ENCODE data around the gene OSBPL5. TPM values are rescaled to one million over a fixed set of nuclear protein-coding genes. Genes with fewer than 3 reads are reported as not detected.

The OSBPL5 gene
- total RNA-seq, 1 experiment from 2014 or later, result 16.1 TPM

DNA sequence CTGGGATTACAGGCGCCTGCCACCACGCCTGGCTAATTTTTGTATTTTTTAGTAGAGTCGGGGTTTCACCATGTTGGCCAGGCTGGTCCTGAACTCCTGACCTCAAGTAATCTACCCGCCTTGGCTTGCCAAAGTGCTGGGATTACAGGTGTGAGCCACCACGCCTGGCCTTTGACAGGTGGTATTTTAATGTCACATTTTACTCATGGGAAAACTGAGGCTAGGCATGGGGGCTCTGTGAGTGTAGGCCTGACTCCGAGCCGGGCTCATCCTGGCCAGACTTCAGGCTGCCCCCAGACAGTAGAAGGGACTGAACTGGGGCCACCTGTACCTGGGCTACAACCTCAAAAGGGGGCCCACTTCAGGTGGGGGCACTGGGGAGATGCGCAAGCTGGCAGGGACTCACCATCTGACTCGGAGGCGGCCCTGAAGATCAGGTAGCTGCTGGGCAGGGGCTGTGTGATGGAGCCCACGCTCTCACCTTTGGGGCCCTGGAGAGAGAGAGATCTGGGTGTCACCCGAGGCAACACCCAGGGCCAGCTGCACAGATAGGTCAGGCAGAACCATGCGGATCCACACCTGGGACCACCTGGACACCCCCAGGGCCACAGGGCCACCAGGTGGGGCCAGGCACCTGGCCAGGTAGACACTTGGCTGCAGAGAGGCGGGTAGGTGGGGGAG lies 45.8 kb downstream of the OSBPL5 start:
- Histone ChIP-seq H4K8ac (replicated peaks; ENCODE audit: insufficient read length, low read depth, low read length) (no peak overlapping the region), H3K27ac (ENCODE audit: insufficient read length, low read depth, low read length) (no peak overlapping the region), H3T11ph (ENCODE audit: low read length) (no peak overlapping the region), H2BK5ac (ENCODE audit: insufficient read length, low read length) (no peak overlapping the region), H3K23ac (ENCODE audit: insufficient read length, low read depth, low read length) (no peak overlapping the region), H3K18ac (ENCODE audit: insufficient read length, low read depth, low read length) (no peak overlapping the region), H4K5ac (ENCODE audit: insufficient read length, low read depth, low read length) (no peak overlapping the region), H2BK12ac (ENCODE audit: insufficient read length, low read depth, low read length) (no peak overlapping the region), H3K4me1 (ENCODE audit: insufficient read depth, low read length) (no peaks in the 10 kb centered on the region), H3K4ac (ENCODE audit: low read depth, low read length) (no peak overlapping the region), H4K91ac (ENCODE audit: insufficient read length, low read depth, low read length) (no peak overlapping the region), H2BK120ac (ENCODE audit: low read depth, low read length, poor library complexity, severe bottlenecking) (no peak overlapping the region), H3K14ac (ENCODE audit: insufficient read depth, low read length) (no peak overlapping the region), H3K56ac (ENCODE audit: insufficient read length, low read depth, low read length) (no peak overlapping the region), H3K79me1 (ENCODE audit: insufficient read depth, low read depth, low read length, poor library complexity, severe bottlenecking) (no peaks in the 10 kb centered on the region), H2AFZ (ENCODE audit: low read length) (no peak overlapping the region), H3K79me2 (ENCODE audit: insufficient read depth, low read length) (no peaks in the 10 kb centered on the region), H2BK15ac (ENCODE audit: low read depth, low read length) (no peak overlapping the region), H3K4me2 (ENCODE audit: insufficient read depth, insufficient read length, low read length) (no peak overlapping the region), H3K27me3 (ENCODE audit: insufficient read depth, low read length) (no peaks in the 10 kb centered on the region), H3K23me2 (ENCODE audit: insufficient read length, low read depth, low read length, poor library complexity, severe bottlenecking) (no peaks in the 10 kb centered on the region), H3K9me3 (ENCODE audit: control insufficient read depth, low read depth, low read length) (peaks cover 5% of the 10 kb centered on the region), H2BK20ac (ENCODE audit: low read depth, low read length, poor library complexity, severe bottlenecking) (no peak overlapping the region), H3K9ac (ENCODE audit: extremely low read depth, insufficient read length, low read length) (no peak overlapping the region), H4K20me1 (ENCODE audit: control insufficient read depth, insufficient read depth, insufficient read length) (no peaks in the 10 kb centered on the region), H2AK5ac (ENCODE audit: insufficient read length, low read length) (no peak overlapping the region)
- 0 out of 4 replicates have a peak, but pooled peaks cover 2 to 3% of the 10 kb centered on the region in 2 experiments for H3K4me1 Mint-ChIP-seq
- peaks cover 22 to 40% (median 27%) of the 10 kb centered on the region in 3 experiments for H3K36me3 Mint-ChIP-seq (ENCODE audit: insufficient read depth in 1 of 3, low read depth in 3 of 3)
- TF ChIP-seq, protein P1, sequence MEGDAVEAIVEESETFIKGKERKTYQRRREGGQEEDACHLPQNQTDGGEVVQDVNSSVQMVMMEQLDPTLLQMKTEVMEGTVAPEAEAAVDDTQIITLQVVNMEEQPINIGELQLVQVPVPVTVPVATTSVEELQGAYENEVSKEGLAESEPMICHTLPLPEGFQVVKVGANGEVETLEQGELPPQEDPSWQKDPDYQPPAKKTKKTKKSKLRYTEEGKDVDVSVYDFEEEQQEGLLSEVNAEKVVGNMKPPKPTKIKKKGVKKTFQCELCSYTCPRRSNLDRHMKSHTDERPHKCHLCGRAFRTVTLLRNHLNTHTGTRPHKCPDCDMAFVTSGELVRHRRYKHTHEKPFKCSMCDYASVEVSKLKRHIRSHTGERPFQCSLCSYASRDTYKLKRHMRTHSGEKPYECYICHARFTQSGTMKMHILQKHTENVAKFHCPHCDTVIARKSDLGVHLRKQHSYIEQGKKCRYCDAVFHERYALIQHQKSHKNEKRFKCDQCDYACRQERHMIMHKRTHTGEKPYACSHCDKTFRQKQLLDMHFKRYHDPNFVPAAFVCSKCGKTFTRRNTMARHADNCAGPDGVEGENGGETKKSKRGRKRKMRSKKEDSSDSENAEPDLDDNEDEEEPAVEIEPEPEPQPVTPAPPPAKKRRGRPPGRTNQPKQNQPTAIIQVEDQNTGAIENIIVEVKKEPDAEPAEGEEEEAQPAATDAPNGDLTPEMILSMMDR (conservative IDR thresholded peaks at IDR 0.05), result no peak
- DNase-seq, result no peak
- H3K27me3 Mint-ChIP-seq (ENCODE audit: low read depth), result no peaks in the 10 kb centered on the region
- no peak overlapping the region for H3K27ac Mint-ChIP-seq
- H3K9me3 Mint-ChIP-seq, result peaks cover 22 to 31% of the 10 kb centered on the region in 2 experiments
- H3K4me3 Mint-ChIP-seq, result no peak overlapping the region
- WGBS (ENCODE audit: extremely low coverage, insufficient read length, low lambda C conversion rate), result no CpG with 5 or more reads among the region's 14 CpGs
